Measurements from ENCODE around the gene NIPAL3.
"Not testable (repeated sequence)": the region's sequence is repeated elsewhere in the genome, so short reads cannot be mapped to it uniquely, and the experiment has no call there.

Gene NIPAL3

DNA sequence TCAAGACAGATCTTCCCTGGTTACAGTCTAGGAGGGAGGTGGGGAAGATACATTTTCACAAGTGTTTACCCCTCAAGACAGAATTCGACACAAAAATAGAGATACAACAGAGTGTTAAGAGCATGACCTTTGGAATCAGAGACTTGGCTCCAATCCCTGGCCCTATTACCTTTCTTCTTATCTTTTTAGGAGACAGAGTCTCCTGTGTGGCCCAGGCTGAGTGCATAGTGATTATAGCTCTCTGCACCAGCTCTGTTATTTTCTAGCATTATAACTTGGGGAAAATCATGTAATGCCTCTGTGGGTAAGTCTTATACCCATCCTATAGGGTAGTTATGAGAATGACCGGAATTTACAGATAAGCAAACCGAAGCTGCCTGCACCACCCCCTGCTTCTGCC, 9.8 kb downstream of the NIPAL3 start:
- no peak for FAIRE-seq

DNA sequence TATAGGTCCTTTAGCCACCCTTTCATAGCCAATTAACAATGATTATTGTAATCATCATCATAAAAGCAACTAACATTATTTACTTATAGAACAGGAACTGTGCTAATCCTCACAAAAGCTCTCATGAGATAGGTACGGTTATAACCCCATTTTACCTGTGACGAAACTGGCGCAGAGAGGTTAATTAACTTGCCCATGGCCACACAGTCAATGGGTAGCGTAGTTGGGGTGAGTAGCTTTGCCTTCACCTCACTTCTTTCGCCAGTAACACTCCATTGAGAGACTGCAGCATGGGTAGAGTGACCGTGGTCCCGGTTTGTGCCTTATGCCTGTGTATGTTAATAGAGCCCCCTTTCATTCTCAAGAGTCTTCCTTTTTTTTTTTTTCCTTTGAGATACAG, 10.3 kb downstream of the NIPAL3 start:
- no peak for FAIRE-seq

DNA sequence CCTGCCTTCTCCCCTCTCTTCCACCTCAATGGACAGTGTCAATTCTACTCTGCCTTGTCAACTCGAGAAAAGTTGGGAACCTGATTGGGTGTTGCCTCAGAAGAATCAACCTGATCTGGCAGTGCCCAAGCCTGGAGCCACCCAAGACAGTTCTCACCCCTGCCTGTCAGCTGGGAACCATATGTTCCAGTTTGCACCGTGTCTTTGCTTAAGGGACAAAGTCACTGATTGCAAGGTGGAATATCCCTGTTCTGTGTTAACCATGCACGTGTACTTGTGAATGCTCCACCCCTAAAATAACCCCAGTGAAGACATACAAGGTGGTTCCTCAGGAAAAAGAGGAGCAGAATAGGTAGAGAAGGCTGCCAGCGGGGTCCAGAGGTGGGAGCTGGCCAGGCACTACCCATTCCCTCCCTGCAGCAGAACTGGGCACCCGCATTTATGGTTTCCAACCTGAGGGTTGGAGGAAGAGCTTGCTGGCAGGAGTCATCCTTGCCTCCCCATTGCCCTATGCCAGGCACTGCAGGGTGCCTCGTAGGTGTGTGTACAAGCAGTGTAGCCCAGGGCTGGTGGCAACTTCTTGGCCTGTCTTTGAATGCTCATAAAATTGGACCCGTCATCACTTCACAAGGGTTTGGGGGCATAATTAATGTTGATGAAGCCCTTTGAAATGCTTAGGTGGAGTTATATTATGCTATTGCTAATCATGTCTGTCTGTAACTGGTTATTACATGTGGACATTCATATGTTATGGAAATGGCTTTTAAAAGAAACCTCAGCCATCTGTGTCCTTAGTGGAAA, 11.3 kb downstream of the NIPAL3 start:
- FAIRE-seq: no peak

DNA sequence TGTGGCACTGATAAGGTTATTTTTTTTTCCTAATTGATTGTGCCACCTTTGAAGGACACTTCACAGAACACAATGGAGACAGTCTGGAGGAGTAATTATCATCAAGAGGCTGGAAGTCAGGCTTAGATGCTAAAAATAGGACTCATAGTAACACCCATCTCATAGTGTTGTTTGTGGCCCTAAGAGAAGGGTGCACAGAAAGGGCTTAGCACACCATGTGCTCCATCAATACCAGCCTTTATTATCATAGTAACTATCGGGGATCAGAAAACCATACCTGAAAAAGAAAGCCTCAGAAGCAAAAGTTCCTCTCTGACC, 11.9 kb downstream of the NIPAL3 start:
- FAIRE-seq: no peak

DNA sequence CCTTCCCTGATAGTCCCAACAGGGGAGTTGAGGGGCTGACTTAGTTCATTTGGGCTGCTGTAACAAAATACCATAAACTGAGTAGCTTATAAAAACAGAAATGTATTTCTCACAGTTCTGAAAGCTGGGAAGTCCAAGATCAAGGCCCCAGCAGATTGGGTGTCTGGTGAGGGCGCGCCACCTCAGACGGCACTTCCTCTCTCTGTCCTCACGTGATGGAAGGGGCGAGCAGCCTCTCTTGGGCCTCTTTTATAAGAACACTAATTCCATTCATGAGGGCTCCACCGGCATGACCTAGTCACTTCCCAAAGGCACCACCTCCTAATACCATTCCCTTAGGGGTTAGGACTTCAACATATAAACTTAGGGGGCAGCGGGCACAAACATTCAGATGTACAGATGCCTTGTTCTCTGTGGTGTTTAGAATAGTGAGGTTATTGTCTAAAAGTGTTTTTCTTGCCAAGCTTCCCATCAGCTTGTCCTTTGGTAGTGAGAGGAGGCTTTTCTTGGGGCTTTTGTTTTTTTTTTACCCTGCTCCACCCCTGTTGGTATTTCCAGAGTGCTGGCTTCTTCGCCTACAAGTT, 20.3 kb downstream of the NIPAL3 start:
- no peak for FAIRE-seq

DNA sequence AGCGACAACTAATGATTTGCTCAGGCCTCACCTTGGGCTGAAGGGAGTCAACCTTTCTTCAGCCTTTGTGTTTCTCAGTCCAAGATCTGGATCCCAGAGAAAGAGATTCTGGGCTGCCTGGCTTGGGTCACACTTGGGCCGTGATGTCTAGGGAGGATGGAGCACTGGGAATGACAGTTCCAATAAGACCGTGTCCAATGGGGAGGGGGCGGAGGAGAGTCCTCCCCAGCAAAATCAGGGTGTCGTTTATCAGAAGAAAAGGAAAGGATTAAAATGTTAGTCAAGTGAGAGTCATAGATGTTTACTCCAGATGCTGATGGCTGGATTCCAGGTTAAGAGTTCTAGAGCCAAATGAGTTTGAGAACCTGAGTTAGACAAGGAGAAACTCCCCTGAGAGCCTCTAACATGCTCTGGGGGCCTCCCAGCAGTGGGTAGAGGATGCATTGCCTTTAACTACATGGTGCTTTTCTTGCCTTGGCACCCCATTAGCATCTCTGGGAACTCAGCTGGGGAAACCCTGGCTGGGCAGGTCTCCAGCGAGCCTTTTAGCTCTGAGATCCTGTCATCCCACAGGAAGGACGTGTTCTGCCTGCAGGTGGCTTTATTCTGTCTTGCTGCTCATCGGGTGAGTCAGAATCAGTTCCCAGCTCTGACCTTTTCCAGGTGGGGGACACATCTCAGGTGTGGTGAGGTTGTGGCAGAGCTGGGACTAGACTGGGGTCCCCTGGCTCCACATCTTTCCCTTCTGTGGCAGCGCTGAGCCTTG, 22.2 kb downstream of the NIPAL3 start:
- FAIRE-seq: no peak

DNA sequence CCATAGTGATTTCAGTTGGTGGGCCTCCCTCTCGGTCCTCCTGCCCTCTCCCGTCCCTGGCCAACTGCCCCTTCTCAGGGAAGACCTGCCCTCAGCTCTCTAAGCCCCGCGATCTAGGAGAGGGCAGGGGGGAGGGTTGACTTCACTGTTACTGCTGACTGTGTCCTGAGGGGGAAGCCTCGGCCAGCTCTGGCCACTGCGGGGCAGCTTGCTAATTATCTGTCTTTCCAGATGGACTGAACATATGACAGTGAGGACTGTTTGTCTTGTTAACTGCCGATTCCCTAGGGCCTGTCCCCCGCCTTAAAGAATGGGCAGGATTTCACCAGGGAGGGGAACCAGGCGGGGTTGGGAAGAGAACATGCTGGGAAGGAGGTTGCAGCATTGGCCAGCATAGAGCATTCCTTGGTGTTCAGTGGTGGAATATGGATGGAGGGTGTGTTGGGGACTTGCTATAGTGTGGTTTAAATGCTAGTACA, 22.9 kb downstream of the NIPAL3 start:
- FAIRE-seq: no peak

DNA sequence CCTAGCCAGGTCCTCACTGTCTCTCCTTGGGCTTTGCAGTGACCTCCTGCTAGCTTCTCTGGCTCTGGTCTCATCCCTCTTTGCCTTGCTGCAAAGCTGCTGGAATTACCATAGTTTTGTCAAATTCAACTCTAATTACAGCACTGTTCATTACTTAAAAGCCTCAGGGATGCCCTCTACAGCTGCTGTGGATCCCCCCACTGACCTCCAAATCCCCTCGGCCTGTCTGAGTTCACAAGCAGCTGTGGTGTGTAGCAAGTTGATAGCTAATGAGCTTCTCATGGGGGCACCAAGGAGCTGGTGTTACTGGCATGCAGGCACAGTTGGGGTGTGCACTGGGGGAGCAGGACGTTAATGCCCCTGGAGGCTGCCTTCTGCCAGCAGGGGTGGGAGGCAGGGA, 24.8 kb downstream of the NIPAL3 start:
- no peak for FAIRE-seq

DNA sequence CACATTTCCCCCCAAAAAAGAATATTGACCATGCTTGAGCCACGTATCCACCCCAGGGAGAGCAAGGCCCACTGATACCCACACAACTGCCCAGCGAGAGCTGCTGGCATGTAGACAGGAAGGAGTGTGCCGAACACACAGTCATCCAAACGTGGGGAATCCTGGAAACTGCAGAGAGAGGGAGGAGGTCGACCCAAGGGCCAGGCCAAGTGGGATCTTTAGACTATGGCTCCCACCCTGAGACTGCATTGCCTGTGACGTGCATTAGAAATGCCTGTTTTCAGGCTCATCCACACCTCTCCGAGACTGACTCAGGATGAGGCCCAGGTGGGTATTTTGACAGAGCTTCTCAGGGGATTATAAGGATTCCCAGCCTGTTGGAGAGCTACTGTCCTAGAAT, 25.9 kb downstream of the NIPAL3 start:
- no peak for FAIRE-seq

DNA sequence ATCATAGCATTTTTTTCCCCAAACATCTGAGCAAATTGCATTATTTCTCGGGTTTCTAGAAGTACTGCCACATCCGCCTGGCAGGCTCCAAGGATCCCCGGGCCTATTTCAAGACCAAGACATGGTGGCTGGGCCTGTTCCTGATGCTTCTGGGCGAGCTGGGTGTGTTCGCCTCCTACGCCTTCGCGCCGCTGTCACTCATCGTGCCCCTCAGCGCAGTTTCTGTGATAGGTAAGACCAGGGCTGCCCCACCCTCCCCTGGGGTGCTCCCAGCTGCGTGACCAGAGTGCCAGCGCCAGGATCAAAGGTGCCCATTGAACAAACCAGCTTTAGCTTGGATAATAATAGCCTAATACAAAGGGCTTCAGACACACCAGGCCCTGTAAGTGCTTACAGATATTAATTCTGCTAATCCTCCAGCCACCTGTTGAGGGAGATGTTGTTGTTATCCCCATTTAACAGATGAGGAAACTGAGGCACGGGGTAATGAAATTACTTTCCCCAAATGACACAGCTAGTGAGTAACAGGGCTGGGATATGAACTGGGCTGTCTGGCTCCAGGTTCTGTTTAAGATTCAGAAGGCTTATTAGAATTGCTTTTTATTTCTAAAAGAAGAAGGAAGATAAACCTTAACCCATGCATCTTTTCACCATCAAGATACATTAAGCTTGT, 26.5 kb downstream of the NIPAL3 start:
- FAIRE-seq: no peak

DNA sequence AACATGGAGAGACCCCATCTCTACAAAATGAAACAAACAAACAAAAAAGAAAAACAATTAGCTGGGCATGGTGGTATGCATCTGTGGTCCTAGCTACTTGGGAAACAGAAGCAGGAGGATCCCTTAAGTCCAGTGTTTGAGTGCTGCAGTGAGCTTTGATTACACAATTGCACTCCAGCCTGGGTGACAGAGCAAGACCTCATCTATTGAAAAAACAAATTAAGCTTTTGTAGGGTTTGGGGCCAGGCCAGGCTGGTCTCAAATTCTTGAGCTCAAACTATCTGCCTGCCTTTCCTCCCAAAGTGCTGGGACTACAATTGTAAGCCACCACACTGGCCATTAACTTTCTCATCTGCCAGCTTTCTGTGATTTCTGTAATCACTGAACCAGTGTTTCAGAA, 27.2 kb downstream of the NIPAL3 start:
- FAIRE-seq: no peak

DNA sequence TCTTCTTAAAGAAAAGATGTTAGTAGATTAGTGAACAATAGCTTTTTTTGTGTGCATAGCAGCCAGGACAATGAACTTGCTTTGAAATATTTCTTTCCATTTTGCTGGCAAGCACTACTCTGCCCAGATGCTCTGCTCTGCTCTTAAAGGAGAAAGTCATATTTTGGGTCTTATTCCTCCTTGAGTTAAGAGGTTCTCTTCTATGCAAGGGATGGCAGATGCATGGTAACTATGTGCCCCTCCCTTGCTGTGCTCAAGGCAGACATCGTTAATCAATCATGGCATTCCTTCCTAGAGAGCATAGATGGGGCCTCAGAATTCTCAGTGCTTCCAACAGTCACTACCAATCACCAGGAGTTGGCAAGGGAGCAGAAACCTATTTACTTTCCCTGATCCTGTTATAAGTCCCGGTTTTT, 27.6 kb downstream of the NIPAL3 start:
- no peak for FAIRE-seq

DNA sequence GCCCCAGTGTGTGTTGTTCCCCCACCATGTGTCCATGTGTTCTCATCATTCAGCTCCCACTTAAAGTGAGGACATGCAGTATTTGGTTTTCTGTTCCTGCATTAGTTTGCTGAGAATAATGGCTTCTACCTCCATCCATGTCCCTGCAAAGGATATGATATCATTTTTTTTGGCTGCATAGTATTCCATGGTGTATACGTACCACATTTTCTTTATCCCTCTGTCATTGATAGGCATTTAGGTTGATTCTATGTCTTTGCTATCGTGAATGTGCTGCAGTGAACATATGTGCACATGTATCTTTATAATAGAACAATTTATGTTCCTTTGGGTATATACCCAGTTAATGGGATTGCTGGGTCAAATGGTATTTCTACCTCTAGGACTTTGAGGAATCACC, 30.8 kb downstream of the NIPAL3 start:
- FAIRE-seq: not testable (repeated sequence)

DNA sequence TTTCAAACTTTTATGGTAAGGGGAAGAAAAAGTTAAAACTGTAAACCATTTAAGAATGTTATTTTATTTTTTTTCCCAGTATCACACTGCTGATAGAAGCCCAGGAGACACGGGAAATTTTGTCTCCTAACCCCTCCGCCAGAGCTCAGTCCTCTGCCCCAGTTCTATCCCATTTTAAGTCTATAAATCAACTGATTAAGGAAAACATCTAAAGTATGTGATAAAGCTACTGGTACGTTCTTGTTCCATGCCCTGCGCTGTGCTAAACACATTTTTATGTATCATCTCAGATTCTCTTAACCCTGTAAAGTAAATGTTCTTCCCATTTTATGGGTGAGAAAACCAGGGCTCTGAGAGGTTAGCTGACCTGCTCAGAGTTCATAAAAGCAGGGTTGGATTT, 34.7 kb downstream of the NIPAL3 start:
- no peak for FAIRE-seq

DNA sequence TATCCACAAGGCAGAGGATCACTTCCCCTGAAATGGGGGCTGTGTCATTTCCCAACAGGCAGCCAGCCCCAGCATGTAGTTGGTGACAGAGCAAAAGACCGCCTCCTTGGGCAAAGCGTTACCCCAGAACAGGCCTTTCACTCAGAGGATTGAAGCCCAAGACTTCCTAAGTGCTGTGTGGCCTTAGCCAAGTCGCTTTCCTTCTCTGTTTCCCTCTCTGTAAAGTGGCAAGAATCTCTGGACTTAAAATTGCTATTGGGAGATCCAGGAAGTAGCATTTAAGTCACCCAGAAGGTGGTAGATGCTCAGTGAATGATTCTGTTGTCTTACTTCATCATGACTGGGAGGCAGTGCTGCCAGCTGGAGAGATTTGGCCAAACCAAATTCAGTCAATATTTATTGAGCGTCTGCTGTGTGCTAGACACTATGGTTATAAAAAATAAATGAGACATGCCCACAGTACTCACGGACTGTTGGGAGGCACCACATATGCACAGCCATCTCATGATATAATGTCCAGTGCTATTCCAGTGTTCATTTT, 35.3 kb downstream of the NIPAL3 start:
- no peak for FAIRE-seq

DNA sequence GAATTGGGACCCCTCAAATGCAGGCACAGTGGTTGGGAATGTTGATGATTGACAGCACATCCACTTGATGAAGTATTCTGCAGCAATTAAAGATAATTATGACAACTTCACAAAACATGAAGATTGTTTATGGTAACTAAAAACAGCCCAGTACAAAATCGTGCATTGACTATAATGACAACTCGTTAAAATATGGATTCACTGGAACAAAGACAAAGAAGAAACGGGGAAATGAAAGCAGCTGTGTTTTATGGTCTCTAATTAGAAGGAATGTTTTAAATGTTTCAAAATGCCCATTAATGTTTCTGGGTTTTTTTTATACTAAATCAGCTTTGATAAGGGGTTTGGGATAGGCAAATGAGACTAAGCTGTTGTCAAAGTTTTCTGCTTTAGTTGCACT, 36.1 kb downstream of the NIPAL3 start:
- no peak for FAIRE-seq

DNA sequence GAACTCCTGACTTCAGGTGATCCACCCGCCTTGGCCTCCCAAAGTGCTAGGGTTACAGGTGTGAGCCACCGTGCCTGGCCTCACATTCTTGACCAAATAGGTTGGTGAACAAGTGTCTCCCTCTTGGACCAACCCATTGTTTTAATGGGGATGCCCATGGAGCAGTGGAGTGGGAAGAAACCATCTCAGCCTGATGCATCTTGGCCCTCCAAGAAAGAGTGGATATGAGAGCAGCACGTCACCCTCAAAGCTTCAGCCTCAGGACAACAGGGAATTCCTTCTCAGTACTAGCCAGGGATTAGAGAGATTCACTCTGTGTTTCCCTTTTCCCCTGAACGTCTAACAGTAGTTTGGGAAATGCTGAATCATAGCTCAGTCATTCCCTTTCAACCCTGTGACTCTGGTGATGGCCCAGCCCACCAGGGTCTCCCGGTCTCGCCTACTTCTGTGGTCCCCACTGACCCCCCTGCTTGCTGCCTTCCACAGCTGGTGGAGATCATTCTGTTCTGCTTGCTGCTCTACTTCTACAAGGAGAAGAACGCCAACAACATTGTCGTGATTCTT, 37.4 kb downstream of the NIPAL3 start:
- no peak for FAIRE-seq

DNA sequence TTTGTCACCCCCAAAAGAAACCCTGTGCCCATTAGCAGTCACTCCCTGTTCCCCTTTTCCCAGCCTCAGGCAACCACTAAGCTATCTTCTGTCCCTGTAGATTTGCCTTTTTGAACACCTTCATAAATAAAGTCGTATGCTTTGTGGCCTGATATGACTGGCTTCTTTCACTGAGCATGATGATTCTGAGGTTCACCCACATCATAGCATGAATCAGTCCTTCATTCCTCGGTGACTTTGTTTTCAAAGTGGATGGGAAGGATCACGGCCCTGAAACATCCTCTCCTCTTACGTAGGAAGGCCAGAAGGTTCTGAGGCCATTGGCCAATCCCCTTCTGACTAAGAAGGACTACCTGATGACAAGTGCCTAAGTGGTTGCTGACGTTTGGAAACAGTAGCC, 39.1 kb downstream of the NIPAL3 start:
- FAIRE-seq: no peak

DNA sequence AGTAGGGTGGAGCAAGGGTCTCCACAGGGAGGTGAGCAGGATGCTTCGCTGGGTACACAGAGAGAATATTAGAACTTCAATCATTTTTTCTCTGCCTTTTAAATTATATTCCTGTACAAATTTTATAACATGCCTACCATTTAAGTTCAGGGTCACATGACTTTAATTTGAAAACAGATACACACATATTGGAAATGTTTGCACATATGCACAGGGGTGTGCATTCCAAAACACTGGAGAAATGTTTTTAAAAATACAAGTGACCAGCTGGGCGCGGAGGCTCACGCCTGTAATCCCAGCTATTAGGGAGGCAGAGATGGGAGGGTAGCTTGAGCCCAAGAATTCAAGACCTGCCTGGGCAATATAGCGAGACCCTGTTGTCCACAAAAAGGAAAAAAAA, 39.7 kb downstream of the NIPAL3 start:
- no peak for FAIRE-seq

DNA sequence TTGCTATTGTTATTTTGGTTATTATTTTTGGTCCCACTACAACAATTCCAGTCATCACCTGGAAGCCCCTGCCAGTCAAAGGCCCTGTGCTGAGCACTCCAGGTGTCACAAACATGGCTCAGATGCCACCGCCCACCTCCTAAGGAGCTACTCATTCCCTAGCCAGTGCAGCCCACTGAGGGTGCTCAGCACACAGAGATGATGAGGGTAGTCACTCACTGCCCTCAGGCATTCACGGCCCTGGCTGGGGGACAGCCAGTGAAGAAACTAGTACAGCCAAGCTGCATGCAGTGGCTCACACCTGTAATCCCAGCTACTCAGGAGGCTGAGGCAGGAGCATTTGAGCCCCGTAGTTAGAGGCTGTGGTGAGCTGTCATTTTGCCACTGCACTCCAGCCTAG, 42.3 kb downstream of the NIPAL3 start:
- no peak for FAIRE-seq

DNA sequence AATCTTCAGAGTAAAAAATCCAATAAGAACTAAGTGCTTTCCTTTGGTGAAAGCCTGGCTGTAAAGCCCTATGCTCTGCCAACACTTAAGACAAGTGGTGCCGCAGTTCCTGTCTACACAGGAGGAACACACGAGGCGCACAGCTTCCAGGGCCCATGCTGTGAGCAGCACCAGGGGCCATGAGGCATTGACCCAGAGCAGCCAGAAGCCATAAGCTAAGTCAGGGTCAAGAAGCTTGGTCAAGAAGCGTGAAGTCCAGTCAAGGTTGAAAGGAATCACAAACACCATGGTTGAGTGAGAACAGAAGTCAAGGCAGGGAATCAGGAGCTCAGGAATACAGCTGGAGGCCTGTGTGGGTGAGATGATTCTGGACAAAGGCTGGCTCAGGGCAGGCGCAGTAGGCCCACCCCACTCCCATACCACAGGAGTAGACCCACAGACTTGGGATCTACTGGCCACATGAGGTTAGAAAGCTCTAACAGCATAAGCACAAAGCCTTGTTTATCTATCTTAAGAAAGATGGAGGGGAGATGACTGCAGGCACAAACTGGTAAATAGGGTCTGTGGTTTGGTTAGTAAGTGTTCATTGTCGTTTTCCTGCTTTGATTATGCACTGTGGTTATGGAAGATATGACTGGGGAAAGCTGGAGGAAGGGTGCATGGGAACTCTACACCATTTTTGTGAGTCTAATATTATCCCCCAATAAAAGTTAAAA, 44.1 kb downstream of the NIPAL3 start:
- no peak for FAIRE-seq

DNA sequence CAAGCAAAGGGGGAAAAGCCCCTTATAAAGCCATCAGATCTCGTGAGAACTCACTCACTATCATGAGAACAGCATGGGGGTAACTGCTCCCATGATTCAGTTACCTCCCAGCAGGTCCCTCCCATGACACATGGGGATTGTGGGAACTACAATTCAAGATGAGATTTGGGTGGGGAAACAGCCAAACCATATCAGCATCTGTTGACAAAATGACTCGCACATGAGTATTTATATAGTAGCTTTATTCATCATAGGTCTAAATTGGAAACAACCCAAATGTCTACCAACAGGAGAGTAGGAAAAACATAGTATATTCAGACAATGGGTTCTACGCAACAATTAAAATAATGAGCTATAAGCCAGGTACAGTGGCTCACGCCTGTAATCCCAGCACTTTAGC, 46.5 kb downstream of the NIPAL3 start:
- FAIRE-seq: not testable (repeated sequence)
